Measurements from ENCODE around the gene PCDHA5. TPM values are rescaled to one million over a fixed set of nuclear protein-coding genes. Genes with fewer than 3 reads are reported as not detected.
"Not testable (repeated sequence)": the region's sequence is repeated elsewhere in the genome, so short reads cannot be mapped to it uniquely, and the experiment has no call there.

Gene PCDHA5
- total RNA-seq, 8 experiments from 2014 or later: 0.24 to 3.1 (median 2.2) TPM; not detected in 1

- in situ Hi-C loops (cut with MboI; ENCODE audit: low pct_unique_long_range_greater_than_20kb in 2 of 9, low sequenced_read_pairs in 9 of 9, unreplicated experiment in 9 of 9); H3K4me1 ChIP-seq (replicated peaks in 1 of 2); H3K4me3 ChIP-seq; ATAC-seq (replicated peaks in 6 of 8); H3K27ac ChIP-seq: not testable (repeated sequence)
- WGBS, 10 experiments: 30 to 99% (median 77%) methylated on average over 1 to 55 of the region's 106 CpGs; no CpG with 5 or more reads in 1 of the 10 experiments
These were observed 8.4 kb downstream of the PCDHA5 start for GRCh38 chr5:140829511-140830501.

GRCh38 chr5:140833993-140834392 lies 12.6 kb downstream of the PCDHA5 start, which contains the start of gene PCDHA7:
TSS of gene PCDHA7 (plus strand) at chr5:140834269. CDS start at chr5:140834384, 115 bp downstream.
- ATAC-seq (replicated peaks in 6 of 8): no peak
- Histone ChIP-seq H3K4me1 (replicated peaks in 1 of 2) (no peaks in the 10 kb centered on the region), H3K27ac (no peak within 1 kb of the TSS), H3K4me3 (no peak within 1 kb of the TSS)
- WGBS, 10 experiments: 8 to 100% (median 70%) methylated on average over 1 to 8 of the region's 8 CpGs
- in situ Hi-C loops (cut with MboI; ENCODE audit: low pct_unique_long_range_greater_than_20kb in 2 of 9, low sequenced_read_pairs in 9 of 9, unreplicated experiment in 9 of 9): no loop called here

GRCh38 chr5:140834439-140835008 lies 13.1 kb downstream of the PCDHA5 start:
- H3K4me3 ChIP-seq; H3K27ac ChIP-seq; ATAC-seq (replicated peaks in 6 of 8); in situ Hi-C loops (cut with MboI; ENCODE audit: low pct_unique_long_range_greater_than_20kb in 2 of 9, low sequenced_read_pairs in 9 of 9, unreplicated experiment in 9 of 9); H3K4me1 ChIP-seq (replicated peaks in 1 of 2): not testable (repeated sequence)
- WGBS, 10 experiments: 29 to 100% (median 88%) methylated on average over 1 to 10 of the region's 38 CpGs; no CpG with 5 or more reads in 6 of the 10 experiments

GRCh38 chr5:140835622-140836510 lies 14.5 kb downstream of the PCDHA5 start:
- Histone ChIP-seq H3K27ac (no peak overlapping the region), H3K4me1 (replicated peaks in 1 of 2) (no peaks in the 10 kb centered on the region), H3K4me3 (no peak overlapping the region)
- ATAC-seq (replicated peaks in 6 of 8): no peak
- 40 to 100% (median 95%) methylated on average over 3 to 39 of the region's 103 CpGs; no CpG with 5 or more reads in 1 of the 10 experiments for WGBS, 10 experiments
- in situ Hi-C loops (cut with MboI; ENCODE audit: low pct_unique_long_range_greater_than_20kb in 2 of 9, low sequenced_read_pairs in 9 of 9, unreplicated experiment in 9 of 9): no loop called here

- in situ Hi-C loops (cut with MboI; ENCODE audit: low pct_unique_long_range_greater_than_20kb in 2 of 9, low sequenced_read_pairs in 9 of 9, unreplicated experiment in 9 of 9): no loop called here
- no peak for ATAC-seq (replicated peaks in 6 of 8)
- no peak within 1 kb of the TSS for H3K27ac ChIP-seq
These were observed 19.9 kb downstream of the PCDHA5 start, which contains the start of gene PCDHA8 for GRCh38 chr5:140840978-140841962. TSS of gene PCDHA8 (plus strand) at chr5:140841187. CDS start at chr5:140841322, 135 bp downstream.

GRCh38 chr5:140842798-140843733 lies 21.7 kb downstream of the PCDHA5 start:
- in situ Hi-C loops (cut with MboI; ENCODE audit: low pct_unique_long_range_greater_than_20kb in 2 of 9, low sequenced_read_pairs in 9 of 9, unreplicated experiment in 9 of 9): no loop called here
- Histone ChIP-seq H3K27ac (no peak overlapping the region), H3K4me1 (replicated peaks in 1 of 2) (no peaks in the 10 kb centered on the region), H3K4me3 (no peak overlapping the region)
- 20 to 96% (median 85%) methylated on average over 1 to 15 of the region's 87 CpGs; no CpG with 5 or more reads in 3 of the 10 experiments for WGBS, 10 experiments
- no peak for ATAC-seq (replicated peaks in 6 of 8)

More at GRCh38 chr5:140840978-140841962, 19.9 kb downstream of the PCDHA5 start, which contains the start of gene PCDHA8:
- Histone ChIP-seq H3K4me1 (replicated peaks in 1 of 2) (no peaks in the 10 kb centered on the region), H3K4me3 (no peak within 1 kb of the TSS)
- 7 to 92% (median 77%) methylated on average over 2 to 15 of the region's 47 CpGs for WGBS, 10 experiments

- H3K4me3 ChIP-seq; H3K4me1 ChIP-seq (replicated peaks in 1 of 2); in situ Hi-C loops (cut with MboI; ENCODE audit: low pct_unique_long_range_greater_than_20kb in 2 of 9, low sequenced_read_pairs in 9 of 9, unreplicated experiment in 9 of 9); H3K27ac ChIP-seq: not testable (repeated sequence)
- WGBS, 10 experiments: 3 to 96% (median 74%) methylated on average over 4 to 17 of the region's 48 CpGs; no CpG with 5 or more reads in 1 of the 10 experiments
- ATAC-seq (replicated peaks in 6 of 8): peak in 1 of 8 experiments; percentile 41
These were observed 27.0 kb downstream of the PCDHA5 start, which contains the start of gene PCDHA9 for GRCh38 chr5:140848139-140849102. TSS of gene PCDHA9 (plus strand) at chr5:140848382. CDS start at chr5:140848496, 114 bp downstream.

- 75 to 99% (median 90%) methylated on average over 1 to 32 of the region's 101 CpGs; no CpG with 5 or more reads in 3 of the 10 experiments for WGBS, 10 experiments
- H3K4me3 ChIP-seq; H3K4me1 ChIP-seq (replicated peaks in 1 of 2); ATAC-seq (replicated peaks in 6 of 8); H3K27ac ChIP-seq: not testable (repeated sequence)
- in situ Hi-C loops (cut with MboI; ENCODE audit: low pct_unique_long_range_greater_than_20kb in 2 of 9, low sequenced_read_pairs in 9 of 9, unreplicated experiment in 9 of 9): loop anchor here in 1 of 9 experiments (25.0 kb wide), 1 partner anchor 187 kb away; no protein-coding TSS in a partner anchor
These were observed 28.6 kb downstream of the PCDHA5 start for GRCh38 chr5:140849831-140850634.

Measured in motor neuron (in vitro differentiated cells).